Upper lobe of left lung (tissue), 6 donors: ENCODE data around the gene ZMPSTE24. TPM values are rescaled to one million over a fixed set of nuclear protein-coding genes. Genes with fewer than 3 reads are reported as not detected.
A peak's percentile ranks its signal among the peaks of the same experiment; 100 is the strongest.
"Not testable (repeated sequence)": the region's sequence is repeated elsewhere in the genome, so short reads cannot be mapped to it uniquely, and the experiment has no call there.

ENCODE experiments used
- ATAC-seq, 2 donors: fragments of 200-7000 bp; cut with Tn5 transposase; one replicate each; pipeline ENCODE4 v1.9.1; 2022; ENCODE audit warnings: mild to moderate bottlenecking in 2 of 2, moderate library complexity in 2 of 2; ENCODE audit not compliant: low FRiP score in 2 of 2
- DNase-seq, 2 donors: peaks; one replicate each; pipeline ENCODE4 v3.0.0-alpha.2; 2019 to 2020
- H3K27ac ChIP-seq, 4 donors: fragments of 200-600 bp; sonication (generic); one replicate each; pipeline ENCODE4 v1.5.1; 2016 to 2019
- H3K27me3 ChIP-seq, 4 donors: fragments of 200-600 bp; sonication (generic); one replicate each; pipeline ENCODE4 v1.5.1; 2017 to 2019
- H3K36me3 ChIP-seq, 4 donors: fragments of 200-600 bp; sonication (generic); one replicate each; pipeline ENCODE4 v1.5.1; 2016 to 2019
- H3K4me1 ChIP-seq, 4 donors: fragments of 200-600 bp; sonication (generic); one replicate each; pipeline ENCODE4 v1.5.1; 2018 to 2019
- H3K4me3 ChIP-seq, 4 donors: fragments of 200-600 bp; sonication (generic); one replicate each; pipeline ENCODE4 v1.5.1; 2017 to 2019; ENCODE audit warnings: mild to moderate bottlenecking in 2 of 4, moderate library complexity in 1 of 4
- H3K9me3 ChIP-seq, 4 donors: fragments of 200-600 bp; sonication (generic); one replicate each; pipeline ENCODE4 v1.5.1; 2018 to 2019
- CTCF ChIP-seq, 6 experiments: fragments of 450-650 bp in 4 of 6; fragments of 200-600 bp in 2 of 6; sonication (generic) in 2 of 6; IDR thresholded peaks; one replicate each; pipeline ENCODE4 v1.5.1; 2016 to 2019; ENCODE audit warnings: antibody characterized with exemption in 6 of 6
- EP300 ChIP-seq, 4 donors: sonication (generic); formaldehyde crosslinking; IDR thresholded peaks; one replicate each; pipeline ENCODE4 v1.5.1; 2017; ENCODE audit warnings: antibody characterized with exemption in 4 of 4, control low read depth in 2 of 4
- POLR2A ChIP-seq, 4 donors: fragments of 450-650 bp; IDR thresholded peaks; one replicate each; pipeline ENCODE4 v1.5.1; 2016 to 2017; ENCODE audit warnings: antibody characterized with exemption in 4 of 4, mild to moderate bottlenecking in 2 of 4
- POLR2AphosphoS5 ChIP-seq, 2 donors: sonication (generic); formaldehyde crosslinking; IDR thresholded peaks; one replicate each; pipeline ENCODE4 v1.5.1; 2017; ENCODE audit warnings: antibody characterized with exemption in 2 of 2
- WGBS, 2 donors: methylation state at CpG; one replicate each; pipeline ENCODE4 v1.1.5; 2017 to 2018; 5-methylcytosine and 5-hydroxymethylcytosine counted together
- total RNA-seq, 6 donors: library from RNA; depleted of rRNA in 4 of 6; stranded (reverse); fragments of >200 nt in 4 of 6; gene quantifications; one replicate each; pipeline versions ENCODE4 v1.1.0 to v1.2.1, GENCODE V29; 2016 to 2021
- donor health status: DM: no; HTN: no; CAD: no; lungs with moderate emphysema.
- donor health status: DM: no; HTN: yes; CAD: no; lungs with severe emphysema.

ZMPSTE24 gene
- 10 to 100 TPM; 10.3 to 42.8 (median 34.1) TPM for total RNA-seq

GRCh38 chr1:40257688-40258444, at the start of gene ZMPSTE24:
TSS of gene ZMPSTE24 (plus strand) at chr1:40258236. CDS start at chr1:40258272, 36 bp downstream.
- H3K4me1 ChIP-seq: peaks cover 21 to 38% (median 22%) of the 10 kb centered on the region in 4 donors
- peak within 1 kb of the TSS; percentile 95 to 97 (median 96) for H3K27ac ChIP-seq
- no peaks in the 10 kb centered on the region for H3K27me3 ChIP-seq
- peaks cover 13 to 35% (median 19%) of the 10 kb centered on the region in 4 donors for H3K36me3 ChIP-seq
- H3K4me3 ChIP-seq: peak within 1 kb of the TSS; percentile 70 to 96 (median 94)
- WGBS, 2 donors: 1% methylated on average over 31 to 40 of the region's 48 CpGs
- DNase-seq (peak; percentile 92 to 95), ATAC-seq (peak; percentile 99 to 100)
- H3K9me3 ChIP-seq: no peaks in the 10 kb centered on the region
- peak in 3 of 4 donors; percentile 48 to 63 (median 51) for TF ChIP-seq POLR2A (IDR thresholded peaks at IDR 0.05)
- no peak for TF ChIP-seq EP300 (IDR thresholded peaks at IDR 0.05)
- TF ChIP-seq POLR2AphosphoS5 (IDR thresholded peaks at IDR 0.05): peak; percentile 74 to 81
- peak in 3 of 6 experiments; percentile 4 to 22 (median 5) for TF ChIP-seq CTCF (IDR thresholded peaks at IDR 0.05)

GRCh38 chr1:40210511-40211204, 47.4 kb upstream of the ZMPSTE24 start:
- H3K36me3 ChIP-seq: peaks cover 0 to 45% (median 13%) of the 10 kb centered on the region in 4 donors
- WGBS, 2 donors: 77 to 81% methylated on average over 3 of the region's 3 CpGs

GRCh38 chr1:40218333-40218732, 39.7 kb upstream of the ZMPSTE24 start:
- H3K9me3 ChIP-seq: no peaks in the 10 kb centered on the region
- DNase-seq (no peak), ATAC-seq (no peak)
- H3K4me3 ChIP-seq: no peak overlapping the region
- TF ChIP-seq EP300 (IDR thresholded peaks at IDR 0.05) (no peak), CTCF (IDR thresholded peaks at IDR 0.05) (no peak), POLR2A (IDR thresholded peaks at IDR 0.05) (no peak), POLR2AphosphoS5 (IDR thresholded peaks at IDR 0.05) (no peak)
- no peaks in the 10 kb centered on the region for H3K27me3 ChIP-seq
- no peak overlapping the region for H3K27ac ChIP-seq
- no peaks in the 10 kb centered on the region for H3K4me1 ChIP-seq
- H3K36me3 ChIP-seq: peaks cover 0 to 26% (median 0%) of the 10 kb centered on the region in 4 donors
- WGBS, 2 donors: 95 to 98% methylated on average over 5 of the region's 5 CpGs

More at GRCh38 chr1:40210511-40211204, 47.4 kb upstream of the ZMPSTE24 start:
- no peak overlapping the region for H3K4me3 ChIP-seq
- H3K4me1 ChIP-seq: peaks cover 0 to 6% (median 0%) of the 10 kb centered on the region in 4 donors
- ATAC-seq: no peak
- no peaks in the 10 kb centered on the region for H3K27me3 ChIP-seq
- H3K9me3 ChIP-seq: no peaks in the 10 kb centered on the region
- no peak for TF ChIP-seq EP300 (IDR thresholded peaks at IDR 0.05)
- no peak for TF ChIP-seq CTCF (IDR thresholded peaks at IDR 0.05)
- TF ChIP-seq POLR2A (IDR thresholded peaks at IDR 0.05): no peak
- no peak for TF ChIP-seq POLR2AphosphoS5 (IDR thresholded peaks at IDR 0.05)
- DNase-seq: no peak
- no peak overlapping the region for H3K27ac ChIP-seq

GRCh38 chr1:40221471-40221905, 36.5 kb upstream of the ZMPSTE24 start:
- H3K27me3 ChIP-seq, ATAC-seq, H3K4me1 ChIP-seq, H3K27ac ChIP-seq, H3K9me3 ChIP-seq, H3K4me3 ChIP-seq, DNase-seq: not testable (repeated sequence)
- H3K36me3 ChIP-seq: peaks cover 0 to 23% (median 0%) of the 10 kb centered on the region in 4 donors
- WGBS, 2 donors: 95% methylated on average over 18 of the region's 18 CpGs
